Osteocyte (in vitro differentiated cells): ENCODE results near the gene COX7C. TPM values are rescaled to one million over a fixed set of nuclear protein-coding genes. Genes with fewer than 3 reads are reported as not detected.

Experiments used
- DNase-seq: peaks from one replicate; pipeline ENCODE4 v3.0.0; 2021; ENCODE audit warnings: mixed read lengths; ENCODE audit not compliant: unreplicated experiment; ENCODE audit errors: extremely low spot score
- H3K27ac Mint-ChIP-seq: one replicate; pipeline ENCODE4 v1.8.0; 2021; ENCODE audit warnings: mild to moderate bottlenecking, mixed read lengths; ENCODE audit not compliant: unreplicated experiment
- H3K27me3 Mint-ChIP-seq: one replicate; pipeline ENCODE4 v1.8.0; 2021; ENCODE audit warnings: mixed read lengths; ENCODE audit not compliant: unreplicated experiment
- H3K36me3 Mint-ChIP-seq: one replicate; pipeline ENCODE4 v1.8.0; 2021; ENCODE audit warnings: mixed read lengths; ENCODE audit not compliant: unreplicated experiment
- H3K4me1 Mint-ChIP-seq: one replicate; pipeline ENCODE4 v1.8.0; 2021; ENCODE audit warnings: mixed read lengths; ENCODE audit not compliant: unreplicated experiment
- H3K4me3 Mint-ChIP-seq: one replicate; pipeline ENCODE4 v1.8.0; 2021; ENCODE audit warnings: mild to moderate bottlenecking, moderate library complexity, mixed read lengths; ENCODE audit not compliant: unreplicated experiment
- H3K9me3 Mint-ChIP-seq: one replicate; pipeline ENCODE4 v1.8.0; 2021; ENCODE audit warnings: mixed read lengths; ENCODE audit not compliant: unreplicated experiment
- total RNA-seq: library from RNA; stranded (reverse); gene quantifications from 2 replicates; pipeline ENCODE4 v1.2.1, GENCODE V29; 2021
- TF ChIP-seq, protein P1 (sequence below): fragments of 200-600 bp; sonication (generic); IDR thresholded peaks from 2 replicates; pipeline ENCODE4 v1.5.0; 2021; ENCODE audit warnings: antibody characterized with exemption, mild to moderate bottlenecking, moderate library complexity

COX7C gene
- total RNA-seq, 1 donor from 2014 or later: 423 TPM

DNA sequence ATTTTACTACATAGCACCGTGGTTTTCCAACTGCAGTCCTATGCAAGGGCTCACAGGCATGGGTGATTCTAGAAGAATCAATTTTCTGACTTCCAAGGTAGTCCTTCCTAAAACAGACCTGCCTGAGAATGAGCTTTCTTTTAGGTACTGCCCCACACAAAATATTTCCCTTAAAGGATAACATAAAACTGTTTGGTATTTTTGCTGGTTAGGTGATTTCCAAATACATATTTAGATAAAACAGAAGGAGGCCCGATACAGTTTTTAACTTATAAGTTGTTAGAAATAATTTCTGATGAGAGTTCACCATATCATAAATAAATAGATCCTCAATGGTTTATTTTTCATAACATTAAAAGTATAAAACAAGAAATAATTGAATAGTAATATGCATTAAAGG, 46.4 kb downstream of the COX7C start:
- H3K36me3 Mint-ChIP-seq: no peaks in the 10 kb centered on the region
- H3K4me1 Mint-ChIP-seq: no peaks in the 10 kb centered on the region

DNA sequence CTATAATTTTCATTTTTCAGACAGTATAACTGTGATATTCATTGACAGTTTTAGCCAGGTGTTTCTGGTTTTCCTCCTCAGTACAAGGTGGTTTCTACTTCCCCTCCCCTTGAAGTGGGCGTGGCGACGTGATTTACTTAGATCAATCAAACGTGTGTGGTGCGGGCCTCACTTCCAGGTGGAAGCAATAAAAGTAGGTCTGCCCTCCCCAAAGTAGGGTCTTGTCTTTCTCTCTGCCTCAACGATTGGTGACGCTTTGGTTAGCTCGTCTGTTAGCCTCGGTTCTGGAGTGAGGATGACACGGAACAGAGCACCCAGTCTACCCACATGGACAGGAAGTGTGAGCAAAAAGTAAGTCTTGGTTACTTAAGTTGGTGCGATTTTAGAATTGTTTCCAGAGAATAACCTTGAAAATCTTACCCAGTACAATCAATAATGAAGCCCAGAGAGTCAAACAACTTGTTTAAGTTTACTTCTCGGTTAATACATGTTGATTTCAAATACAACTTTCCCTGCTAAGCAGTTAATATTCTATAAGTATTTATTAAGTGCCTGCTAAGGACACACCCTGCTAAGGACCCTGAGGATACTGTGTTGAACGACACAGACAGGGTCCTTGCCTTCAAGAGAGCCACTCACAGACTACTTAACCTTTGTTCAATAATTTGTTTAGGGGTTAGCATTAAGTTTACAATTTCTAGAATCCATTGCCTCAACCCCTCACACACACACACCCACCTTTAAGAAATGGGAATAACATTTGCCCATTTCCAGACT, 48.4 kb downstream of the COX7C start:
- TF ChIP-seq, protein P1, sequence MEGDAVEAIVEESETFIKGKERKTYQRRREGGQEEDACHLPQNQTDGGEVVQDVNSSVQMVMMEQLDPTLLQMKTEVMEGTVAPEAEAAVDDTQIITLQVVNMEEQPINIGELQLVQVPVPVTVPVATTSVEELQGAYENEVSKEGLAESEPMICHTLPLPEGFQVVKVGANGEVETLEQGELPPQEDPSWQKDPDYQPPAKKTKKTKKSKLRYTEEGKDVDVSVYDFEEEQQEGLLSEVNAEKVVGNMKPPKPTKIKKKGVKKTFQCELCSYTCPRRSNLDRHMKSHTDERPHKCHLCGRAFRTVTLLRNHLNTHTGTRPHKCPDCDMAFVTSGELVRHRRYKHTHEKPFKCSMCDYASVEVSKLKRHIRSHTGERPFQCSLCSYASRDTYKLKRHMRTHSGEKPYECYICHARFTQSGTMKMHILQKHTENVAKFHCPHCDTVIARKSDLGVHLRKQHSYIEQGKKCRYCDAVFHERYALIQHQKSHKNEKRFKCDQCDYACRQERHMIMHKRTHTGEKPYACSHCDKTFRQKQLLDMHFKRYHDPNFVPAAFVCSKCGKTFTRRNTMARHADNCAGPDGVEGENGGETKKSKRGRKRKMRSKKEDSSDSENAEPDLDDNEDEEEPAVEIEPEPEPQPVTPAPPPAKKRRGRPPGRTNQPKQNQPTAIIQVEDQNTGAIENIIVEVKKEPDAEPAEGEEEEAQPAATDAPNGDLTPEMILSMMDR: no peak
- Mint-ChIP-seq H3K27me3 (peaks cover 15% of the 10 kb centered on the region), H3K4me1 (no peaks in the 10 kb centered on the region), H3K36me3 (no peaks in the 10 kb centered on the region), H3K27ac (no peak overlapping the region), H3K9me3 (no peaks in the 10 kb centered on the region), H3K4me3 (no peak overlapping the region)
- DNase-seq: no peak

More for the DNA sequence above, 46.4 kb downstream of the COX7C start:
- TF ChIP-seq, protein P1: no peak
- Mint-ChIP-seq H3K9me3 (peaks cover 14% of the 10 kb centered on the region), H3K27ac (no peak overlapping the region), H3K27me3 (peaks cover 11% of the 10 kb centered on the region), H3K4me3 (no peak overlapping the region)
- no peak for DNase-seq

DNA sequence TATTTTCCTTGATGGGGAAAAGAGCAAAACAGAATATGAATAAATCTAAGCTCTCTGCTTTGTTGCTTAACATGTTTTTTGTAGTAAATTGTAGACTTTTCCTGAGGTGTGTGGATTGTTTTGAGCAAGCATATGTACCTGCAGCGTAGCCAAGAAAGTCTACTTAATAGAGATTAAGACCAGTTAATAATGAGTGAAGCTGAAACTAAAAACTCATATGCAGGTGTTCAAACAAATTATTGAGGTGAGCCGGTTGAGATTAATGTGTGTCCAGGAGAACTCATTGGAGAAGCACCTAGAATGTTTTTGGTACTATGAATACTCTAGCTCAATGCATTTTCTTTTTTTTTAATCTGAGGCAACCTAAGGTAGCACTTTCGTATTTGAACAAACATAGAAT, 49.2 kb downstream of the COX7C start:
- no peaks in the 10 kb centered on the region for H3K36me3 Mint-ChIP-seq
- no peak for DNase-seq
- H3K27ac Mint-ChIP-seq: no peak overlapping the region
- H3K4me1 Mint-ChIP-seq: no peaks in the 10 kb centered on the region
- no peak overlapping the region for H3K4me3 Mint-ChIP-seq
- H3K27me3 Mint-ChIP-seq: peaks cover 15% of the 10 kb centered on the region
- TF ChIP-seq, protein P1: no peak
- no peaks in the 10 kb centered on the region for H3K9me3 Mint-ChIP-seq
